ENCODE measurements around the gene AVPR2. TPM values are rescaled to one million over a fixed set of nuclear protein-coding genes. Genes with fewer than 3 reads are reported as not detected.

AVPR2 gene
- total RNA-seq, 1 donor from 2014 or later, result 4.8 TPM

GRCh38 chrX:153881281-153881680 lies 23.2 kb upstream of the AVPR2 start:
- Histone ChIP-seq H3K4me1 (no peaks in the 10 kb centered on the region), H3K36me3 (no peaks in the 10 kb centered on the region), H3K27me3 (peaks cover 8% of the 10 kb centered on the region), H3K27ac (no peak overlapping the region), H3K9me3 (no peaks in the 10 kb centered on the region), H3K4me3 (no peak overlapping the region)
- no peak for DNase-seq (ENCODE audit: low spot score in 2 of 2)
- no peak for TF ChIP-seq CTCF (IDR thresholded peaks at IDR 0.05)
- intact Hi-C loops (cut with DNase I), result no loop called here

- H3K4me3 ChIP-seq, result no peak overlapping the region
- peaks cover 12% of the 10 kb centered on the region for H3K27me3 ChIP-seq
- no peaks in the 10 kb centered on the region for H3K9me3 ChIP-seq
- no peak overlapping the region for H3K27ac ChIP-seq
- no peak for TF ChIP-seq CTCF (IDR thresholded peaks at IDR 0.05)
- intact Hi-C loops (cut with DNase I), result no loop called here
- no peaks in the 10 kb centered on the region for H3K36me3 ChIP-seq
- no peak for DNase-seq (ENCODE audit: low spot score in 2 of 2)
- H3K4me1 ChIP-seq, result no peaks in the 10 kb centered on the region
Observed at GRCh38 chrX:153882086-153882498, 22.4 kb upstream of the AVPR2 start.

GRCh38 chrX:153882557-153882956 lies 21.9 kb upstream of the AVPR2 start:
- no peak overlapping the region for H3K27ac ChIP-seq
- H3K4me3 ChIP-seq, result no peak overlapping the region
- peaks cover 12% of the 10 kb centered on the region for H3K27me3 ChIP-seq
- no peaks in the 10 kb centered on the region for H3K36me3 ChIP-seq
- intact Hi-C loops (cut with DNase I), result no loop called here
- no peak for TF ChIP-seq CTCF (IDR thresholded peaks at IDR 0.05)
- H3K4me1 ChIP-seq, result no peaks in the 10 kb centered on the region
- H3K9me3 ChIP-seq, result no peaks in the 10 kb centered on the region
- DNase-seq (ENCODE audit: low spot score in 2 of 2), result no peak

GRCh38 chrX:153883163-153883843 lies 21.2 kb upstream of the AVPR2 start:
- intact Hi-C loops (cut with DNase I), result no loop called here
- H3K4me3 ChIP-seq, result no peak overlapping the region
- no peak overlapping the region for H3K27ac ChIP-seq
- H3K4me1 ChIP-seq, result no peaks in the 10 kb centered on the region
- TF ChIP-seq CTCF (IDR thresholded peaks at IDR 0.05), result no peak
- DNase-seq (ENCODE audit: low spot score in 2 of 2), result no peak
- no peaks in the 10 kb centered on the region for H3K36me3 ChIP-seq
- peaks cover 12% of the 10 kb centered on the region for H3K27me3 ChIP-seq
- H3K9me3 ChIP-seq, result no peaks in the 10 kb centered on the region

- H3K27ac ChIP-seq, result no peak overlapping the region
Observed at GRCh38 chrX:153884136-153884535, 20.3 kb upstream of the AVPR2 start.

More at GRCh38 chrX:153884136-153884535, 20.3 kb upstream of the AVPR2 start:
- Histone ChIP-seq H3K36me3 (no peaks in the 10 kb centered on the region), H3K9me3 (no peaks in the 10 kb centered on the region), H3K4me3 (no peak overlapping the region), H3K27me3 (peaks cover 12% of the 10 kb centered on the region), H3K4me1 (no peaks in the 10 kb centered on the region)
- no peak for TF ChIP-seq CTCF (IDR thresholded peaks at IDR 0.05)
- DNase-seq (ENCODE audit: low spot score in 2 of 2), result no peak
- intact Hi-C loops (cut with DNase I), result no loop called here
